AG10803 (cell line): Measurements from ENCODE around the gene LTB4R2.
A peak's percentile ranks its signal among the peaks of the same experiment; 100 is the strongest.

ENCODE experiments used
- DNase-seq: peaks from one replicate; pipeline ENCODE4 v3.0.0; 2010; ENCODE audit warnings: low read depth
- H3K4me3 ChIP-seq: 2 replicates; pipeline ENCODE4 v1.5.1; 2011; ENCODE audit warnings: mild to moderate bottlenecking, low read length, control low read depth
- TF ChIP-seq, protein P1 (sequence below): conservative IDR thresholded peaks from 2 replicates; pipeline ENCODE4 v1.5.1; 2011; ENCODE audit warnings: mild to moderate bottlenecking, low read length, control low read depth, inconsistent platforms

The LTB4R2 gene

GRCh38 chr14:24329736-24330135 is 19.8 kb downstream of the LTB4R2 start:
- no peak for DNase-seq
- TF ChIP-seq, protein P1, sequence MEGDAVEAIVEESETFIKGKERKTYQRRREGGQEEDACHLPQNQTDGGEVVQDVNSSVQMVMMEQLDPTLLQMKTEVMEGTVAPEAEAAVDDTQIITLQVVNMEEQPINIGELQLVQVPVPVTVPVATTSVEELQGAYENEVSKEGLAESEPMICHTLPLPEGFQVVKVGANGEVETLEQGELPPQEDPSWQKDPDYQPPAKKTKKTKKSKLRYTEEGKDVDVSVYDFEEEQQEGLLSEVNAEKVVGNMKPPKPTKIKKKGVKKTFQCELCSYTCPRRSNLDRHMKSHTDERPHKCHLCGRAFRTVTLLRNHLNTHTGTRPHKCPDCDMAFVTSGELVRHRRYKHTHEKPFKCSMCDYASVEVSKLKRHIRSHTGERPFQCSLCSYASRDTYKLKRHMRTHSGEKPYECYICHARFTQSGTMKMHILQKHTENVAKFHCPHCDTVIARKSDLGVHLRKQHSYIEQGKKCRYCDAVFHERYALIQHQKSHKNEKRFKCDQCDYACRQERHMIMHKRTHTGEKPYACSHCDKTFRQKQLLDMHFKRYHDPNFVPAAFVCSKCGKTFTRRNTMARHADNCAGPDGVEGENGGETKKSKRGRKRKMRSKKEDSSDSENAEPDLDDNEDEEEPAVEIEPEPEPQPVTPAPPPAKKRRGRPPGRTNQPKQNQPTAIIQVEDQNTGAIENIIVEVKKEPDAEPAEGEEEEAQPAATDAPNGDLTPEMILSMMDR, result no peak

DNA sequence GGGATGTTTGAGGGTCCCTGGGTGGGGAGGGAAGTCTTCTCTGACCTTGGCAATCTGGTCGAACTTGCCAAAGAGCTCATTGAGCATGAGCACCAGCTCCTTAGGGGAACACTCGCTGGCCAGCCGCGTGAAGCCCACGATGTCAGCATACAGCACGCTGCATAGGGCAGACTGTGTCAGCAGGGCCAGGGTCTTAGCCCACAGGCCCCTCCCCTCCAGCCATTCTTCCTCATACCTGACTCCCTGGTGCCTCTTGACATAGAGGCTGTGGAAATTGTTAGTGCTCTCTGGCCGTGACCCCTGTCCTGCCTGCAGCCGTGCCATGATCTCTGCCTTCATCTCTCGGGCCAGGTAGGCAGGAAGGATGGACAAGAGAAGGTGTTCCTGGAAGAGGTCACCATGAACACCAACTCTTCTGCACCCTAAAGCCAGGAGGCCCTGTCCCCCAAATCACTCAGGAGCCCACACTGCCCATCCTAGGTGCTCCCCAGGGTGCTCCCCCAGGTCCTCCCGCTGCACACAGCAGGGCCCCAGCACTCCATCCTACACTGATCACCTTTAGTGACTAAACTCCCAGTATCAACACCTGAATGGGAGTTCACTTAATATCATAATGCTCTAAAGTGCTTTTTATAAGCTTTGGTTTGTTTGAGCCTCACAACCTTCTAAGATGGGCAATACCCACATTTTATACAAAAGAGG is 21.2 kb downstream of the LTB4R2 start:
- H3K4me3 ChIP-seq, result no peak overlapping the region
- no peak for DNase-seq
- TF ChIP-seq, protein P1, result no peak

More at GRCh38 chr14:24329736-24330135, 19.8 kb downstream of the LTB4R2 start:
- no peak overlapping the region for H3K4me3 ChIP-seq

DNA sequence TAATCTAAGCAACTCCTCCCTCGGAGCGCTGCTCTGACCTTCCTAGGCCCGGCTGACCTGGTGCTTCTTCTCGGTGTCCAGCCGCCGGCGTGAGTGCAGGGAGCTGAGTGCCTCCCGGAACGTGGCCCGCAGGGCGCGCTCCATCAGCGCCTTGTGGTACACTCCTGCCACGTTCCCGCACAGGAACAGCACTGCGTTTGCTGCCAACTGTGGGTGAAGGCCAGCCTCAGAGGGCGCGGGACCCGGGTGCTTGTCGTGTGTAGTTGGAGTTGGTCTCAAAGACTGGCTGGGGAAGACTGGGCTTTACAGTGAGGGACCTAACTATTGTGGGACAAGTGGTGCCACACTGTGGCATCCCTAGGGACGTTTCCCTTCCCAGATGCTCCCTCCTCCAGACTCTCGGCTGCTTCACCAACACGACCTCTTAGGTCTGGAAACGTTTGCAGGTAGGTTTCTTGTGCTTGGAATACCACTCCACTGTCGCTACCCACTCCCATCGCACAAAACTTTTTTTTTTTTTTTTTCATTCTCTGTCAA is 21.9 kb downstream of the LTB4R2 start:
- no peak overlapping the region for H3K4me3 ChIP-seq
- TF ChIP-seq, protein P1, result no peak
- no peak for DNase-seq

- H3K4me3 ChIP-seq, result peak overlapping the region; percentile 17; the same call in 1 of the 2 replicates
- DNase-seq, result peak; percentile 64
- TF ChIP-seq, protein P1, result peak; percentile 82
Observed at GRCh38 chr14:24332268-24332993, 22.5 kb downstream of the LTB4R2 start.

DNA sequence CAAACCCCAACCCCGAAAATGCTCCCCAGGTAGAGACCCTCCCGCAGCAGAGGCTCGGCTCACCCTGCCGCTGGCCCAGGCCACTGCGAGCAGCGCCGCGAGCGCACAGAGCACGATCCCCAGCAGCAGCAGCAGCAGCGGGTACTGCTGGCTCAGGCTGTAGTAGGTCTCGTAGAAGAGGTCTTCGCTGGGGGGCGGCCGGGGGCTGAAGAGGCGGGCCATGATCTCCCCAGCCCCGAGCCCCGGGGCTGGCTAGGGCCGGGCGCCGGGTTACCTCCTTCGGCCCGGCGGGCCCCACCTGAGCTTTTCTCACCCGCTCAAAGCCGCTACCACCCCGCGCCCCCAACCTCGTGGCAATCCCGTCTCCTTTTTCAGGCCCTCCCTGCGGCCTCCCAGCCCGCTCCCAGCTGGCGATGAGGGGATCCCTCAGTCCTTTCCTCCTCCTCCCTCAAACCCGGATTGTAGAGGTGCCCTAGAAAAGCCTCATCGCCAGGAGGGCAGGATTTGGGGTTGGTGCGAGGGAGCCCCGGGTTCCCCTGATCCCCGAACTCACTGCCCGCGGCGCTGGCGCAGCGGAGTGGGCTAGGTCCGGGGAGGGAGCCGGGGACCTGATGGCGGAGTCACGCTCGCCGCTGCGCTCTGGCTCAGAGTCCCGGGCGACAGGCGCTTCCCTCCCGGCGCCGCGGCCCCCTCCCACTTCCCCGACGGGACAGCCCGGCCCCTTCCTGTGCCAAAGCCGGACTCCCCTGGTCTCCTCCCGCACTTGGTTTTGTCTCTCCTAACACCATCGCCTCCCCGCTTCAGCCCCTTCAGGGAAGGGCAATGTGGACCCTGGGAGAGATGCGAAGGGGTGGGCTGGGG is 24.7 kb downstream of the LTB4R2 start, which contains the start of gene ADCY4:
Gene ADCY4 (minus strand): TSS at position 641 of the 861 bp plus-strand sequence. CDS start 419 bp downstream, at position 222.
- no peak for DNase-seq
- peak within 1 kb of the TSS; percentile 52 for H3K4me3 ChIP-seq
- TF ChIP-seq, protein P1, result no peak

- TF ChIP-seq, protein P1, result no peak
- H3K4me3 ChIP-seq, result no peak overlapping the region
Observed at GRCh38 chr14:24335461-24336171, 25.7 kb downstream of the LTB4R2 start.

More at GRCh38 chr14:24335461-24336171, 25.7 kb downstream of the LTB4R2 start:
- DNase-seq, result no peak
